Keratinocyte (primary cell): Measurements from ENCODE around the gene TM4SF5. TPM values are rescaled to one million over a fixed set of nuclear protein-coding genes. Genes with fewer than 3 reads are reported as not detected.

Experiments used
- DNase-seq: peaks from one replicate; pipeline ENCODE4 v3.0.0-alpha.2; 2011; ENCODE audit warnings: low read depth, missing footprints, low spot score
- FAIRE-seq: peaks from 2 replicates; lab custom pipeline; 2011; peaks lifted over from hg19 to GRCh38; lab: Jason Lieb, UNC
- H2AFZ ChIP-seq: 2 replicates; pipeline ENCODE4 v1.6.0; 2012; ENCODE audit warnings: low read length, control low read depth, inconsistent platforms; ENCODE audit not compliant: control insufficient read depth
- H3K27ac ChIP-seq: 2 replicates; pipeline ENCODE4 v1.5.1; 2011; ENCODE audit warnings: low read length; ENCODE audit not compliant: control insufficient read depth, insufficient read depth
- H3K27me3 ChIP-seq: 3 replicates; pipeline ENCODE4 v1.6.0; 2011; ENCODE audit warnings: low read length; ENCODE audit not compliant: control insufficient read depth, insufficient read depth; ENCODE audit errors: extremely low read depth
- H3K36me3 ChIP-seq, 2 experiments: 2 replicates in 1 of 2; 3 replicates in 1 of 2; pipeline ENCODE4 v1.5.1; 2011; ENCODE audit warnings: low read length in 2 of 2, mild to moderate bottlenecking in 1 of 2; ENCODE audit not compliant: control insufficient read depth in 2 of 2, insufficient read depth in 2 of 2; ENCODE audit errors: extremely low read depth in 1 of 2
- H3K4me1 ChIP-seq: 3 replicates; pipeline ENCODE4 v1.5.1; 2011; ENCODE audit warnings: low read length; ENCODE audit not compliant: control insufficient read depth, insufficient read depth; ENCODE audit errors: extremely low read depth
- H3K4me2 ChIP-seq: 3 replicates; pipeline ENCODE4 v1.6.0; 2011; ENCODE audit warnings: low read depth, low read length; ENCODE audit not compliant: control insufficient read depth, insufficient read depth; ENCODE audit errors: extremely low read depth
- H3K4me3 ChIP-seq, 3 experiments: fragments of 200-600 bp in 1 of 3; sonication (generic) in 1 of 3; 2 replicates in 2 of 3; 3 replicates in 1 of 3; pipeline ENCODE4 v1.5.1; 2011 to 2016; ENCODE audit warnings: low read length in 3 of 3, mild to moderate bottlenecking in 3 of 3, control low read depth in 2 of 3, inconsistent platforms in 1 of 3, low read depth in 1 of 3, mixed read lengths in 1 of 3, mixed run types in 1 of 3, moderate library complexity in 1 of 3; ENCODE audit not compliant: control insufficient read depth in 2 of 3, insufficient read depth in 2 of 3; ENCODE audit errors: extremely low read depth in 1 of 3
- H3K79me2 ChIP-seq: 2 replicates; pipeline ENCODE4 v1.6.0; 2012; ENCODE audit warnings: low read length; ENCODE audit not compliant: control insufficient read depth, insufficient read depth
- H3K9ac ChIP-seq: 3 replicates; pipeline ENCODE4 v1.6.0; 2011; ENCODE audit warnings: low read length; ENCODE audit not compliant: control insufficient read depth, insufficient read depth; ENCODE audit errors: extremely low read depth
- H3K9me1 ChIP-seq: 3 replicates; pipeline ENCODE4 v1.6.0; 2011; ENCODE audit warnings: low read length; ENCODE audit not compliant: control insufficient read depth, insufficient read depth; ENCODE audit errors: extremely low read depth
- H3K9me3 ChIP-seq: 2 replicates; pipeline ENCODE4 v1.5.1; 2012; ENCODE audit warnings: low read depth, low read length; ENCODE audit not compliant: control insufficient read depth
- H4K20me1 ChIP-seq: 3 replicates; pipeline ENCODE4 v1.6.0; 2011; ENCODE audit warnings: low read length; ENCODE audit not compliant: control insufficient read depth, insufficient read depth; ENCODE audit errors: extremely low read depth
- CTCF ChIP-seq, 3 experiments: IDR thresholded peaks in 1 of 3; conservative IDR thresholded peaks in 1 of 3; optimal IDR thresholded peaks in 1 of 3; 2 replicates in 2 of 3; 3 replicates in 1 of 3; pipeline versions ENCODE3 to v1.5.1; 2011; ENCODE audit warnings: low read length in 3 of 3, mild to moderate bottlenecking in 3 of 3, moderate library complexity in 2 of 3, control low read depth in 1 of 3, inconsistent platforms in 1 of 3; ENCODE audit not compliant: insufficient read depth in 2 of 3; ENCODE audit errors: extremely low read depth in 1 of 3
- EZH2 ChIP-seq: IDR thresholded peaks from one replicate; pipeline ENCODE4 v1.6.1; 2012; ENCODE audit warnings: inconsistent platforms, mild to moderate bottlenecking, low read length, moderate library complexity
- dilution Hi-C: fragments of 300-500 bp; cut with MboI; formaldehyde crosslinking; loops from one replicate; pipeline ENCODE4 v1.7.0; 2020; ENCODE audit warnings: low sequenced_read_pairs; ENCODE audit not compliant: extremely low pct_ligation_motif_present
- polyA plus RNA-seq, 5 experiments: library from polyadenylated mRNA; depleted of rRNA in 3 of 5; stranded (reverse) in 3 of 5; stranded (forward) in 1 of 5; unstranded in 1 of 5; fragments of >200 nt; gene quantifications; 1 replicate in 1 of 5; 2 replicates in 3 of 5; 3 replicates in 1 of 5; pipeline versions ENCODE4 v1.2.1 to v1.2.3, GENCODE V29; 2011 to 2012; ENCODE audit warnings: missing spikeins in 2 of 5, low read depth in 1 of 5, low replicate concordance in 1 of 5

Gene TM4SF5
- polyA plus RNA-seq, 1 donor (not counting 4 experiments of a cell fraction or from before 2014, with no cell fraction given) = not detected

GRCh38 chr17:4788159-4788806 is 16.6 kb downstream of the TM4SF5 start:
- TF ChIP-seq EZH2 = no peak
- peak in 1 of 3 experiments; percentile 11 for TF ChIP-seq CTCF (optimal IDR thresholded peaks at IDR 0.05 in 1 of 3, IDR thresholded peaks at IDR 0.05 in 1 of 3, conservative IDR thresholded peaks at IDR 0.05 in 1 of 3; ENCODE audit: extremely low read depth in 1 of 3, insufficient read depth in 2 of 3, low read length in 3 of 3)
- dilution Hi-C loops = no loop called here
- Histone ChIP-seq H3K27ac (no peak overlapping the region), H3K9me3 (no peaks in the 10 kb centered on the region), H3K9me1 (no peaks in the 10 kb centered on the region), H3K27me3 (peaks cover 11% of the 10 kb centered on the region), H3K4me3 (peak overlapping the region; percentile 57 to 82 (median 68)), H3K4me1 (peaks cover 25% of the 10 kb centered on the region), H3K9ac (peak overlapping the region; percentile 79), H3K79me2 (peaks cover 6% of the 10 kb centered on the region), H2AFZ (peak overlapping the region; percentile 62), H3K36me3 (no peaks in the 10 kb centered on the region), H4K20me1 (no peaks in the 10 kb centered on the region), H3K4me2 (peak overlapping the region; percentile 90)
- FAIRE-seq (no peak), DNase-seq (no peak)

GRCh38 chr17:4788807-4789700 is 17.4 kb downstream of the TM4SF5 start, which contains the start of gene GLTPD2:
Gene GLTPD2, plus strand, starts transcription at chr17:4788964. Its CDS starts 48 bp downstream, at chr17:4789012.
- Histone ChIP-seq H3K9me3 (no peaks in the 10 kb centered on the region), H3K9me1 (no peaks in the 10 kb centered on the region), H3K27ac (peak within 1 kb of the TSS; percentile 75), H3K36me3 (no peaks in the 10 kb centered on the region), H3K4me1 (peaks cover 25% of the 10 kb centered on the region), H3K4me3 (peak within 1 kb of the TSS; percentile 57 to 82 (median 68)), H4K20me1 (no peaks in the 10 kb centered on the region), H3K27me3 (peaks cover 11% of the 10 kb centered on the region), H2AFZ (peak within 1 kb of the TSS; percentile 74), H3K9ac (peak within 1 kb of the TSS; percentile 79), H3K79me2 (peaks cover 6% of the 10 kb centered on the region), H3K4me2 (peak within 1 kb of the TSS; percentile 90)
- no peak for TF ChIP-seq EZH2
- TF ChIP-seq CTCF (optimal IDR thresholded peaks at IDR 0.05 in 1 of 3, IDR thresholded peaks at IDR 0.05 in 1 of 3, conservative IDR thresholded peaks at IDR 0.05 in 1 of 3; ENCODE audit: extremely low read depth in 1 of 3, insufficient read depth in 2 of 3, low read length in 3 of 3) = no peak
- DNase-seq = no peak
- dilution Hi-C loops = no loop called here
- no peak for FAIRE-seq
